ENCODE results near the gene NFATC4. TPM values are rescaled to one million over a fixed set of nuclear protein-coding genes. Genes with fewer than 3 reads are reported as not detected.

Gene NFATC4
- total RNA-seq, 4 donors from 2014 or later, result 10.8 to 25.3 (median 12.2) TPM

GRCh38 chr14:24408764-24409163 is 40.8 kb downstream of the NFATC4 start:
- TF ChIP-seq POLR2A (IDR thresholded peaks at IDR 0.05) (no peak), EP300 (IDR thresholded peaks at IDR 0.05) (no peak), POLR2AphosphoS5 (IDR thresholded peaks at IDR 0.05) (no peak), CTCF (IDR thresholded peaks at IDR 0.05) (no peak)
- peaks cover 6% of the 10 kb centered on the region for H3K4me1 ChIP-seq
- no peak overlapping the region for H3K4me3 ChIP-seq
- H3K36me3 ChIP-seq, result peaks cover 48% of the 10 kb centered on the region
- 64% methylated on average over 3 of the region's 3 CpGs for WGBS
- H3K9me3 ChIP-seq, result no peaks in the 10 kb centered on the region
- no peaks in the 10 kb centered on the region for H3K27me3 ChIP-seq
- no peak overlapping the region for H3K27ac ChIP-seq
- no peak for DNase-seq (ENCODE audit: low spot score in 2 of 2)

- Histone ChIP-seq H3K4me1 (peaks cover 4% of the 10 kb centered on the region), H3K9me3 (no peaks in the 10 kb centered on the region), H3K36me3 (peaks cover 52% of the 10 kb centered on the region), H3K27me3 (no peaks in the 10 kb centered on the region), H3K27ac (no peak overlapping the region), H3K4me3 (no peak overlapping the region)
- WGBS, result 71% methylated on average over 5 of the region's 6 CpGs
- TF ChIP-seq EP300 (IDR thresholded peaks at IDR 0.05) (no peak), POLR2AphosphoS5 (IDR thresholded peaks at IDR 0.05) (no peak), CTCF (IDR thresholded peaks at IDR 0.05) (no peak), POLR2A (IDR thresholded peaks at IDR 0.05) (no peak)
- no peak for DNase-seq (ENCODE audit: low spot score in 2 of 2)
These were observed 41.2 kb downstream of the NFATC4 start for GRCh38 chr14:24409192-24409591.

GRCh38 chr14:24409956-24410355 is 42.0 kb downstream of the NFATC4 start:
- H3K36me3 ChIP-seq, result peaks cover 60% of the 10 kb centered on the region
- 91% methylated on average over 8 of the region's 10 CpGs for WGBS

GRCh38 chr14:24411443-24412389 is 43.7 kb downstream of the NFATC4 start:
- DNase-seq (ENCODE audit: low spot score in 2 of 2), result no peak

More at GRCh38 chr14:24409956-24410355, 42.0 kb downstream of the NFATC4 start:
- H3K27me3 ChIP-seq, result no peaks in the 10 kb centered on the region
- H3K4me1 ChIP-seq, result peaks cover 4% of the 10 kb centered on the region
- DNase-seq (ENCODE audit: low spot score in 2 of 2), result no peak
- TF ChIP-seq CTCF (IDR thresholded peaks at IDR 0.05) (no peak), POLR2A (IDR thresholded peaks at IDR 0.05) (no peak), POLR2AphosphoS5 (IDR thresholded peaks at IDR 0.05) (no peak), EP300 (IDR thresholded peaks at IDR 0.05) (no peak)
- no peaks in the 10 kb centered on the region for H3K9me3 ChIP-seq
- H3K4me3 ChIP-seq, result no peak overlapping the region
- H3K27ac ChIP-seq, result no peak overlapping the region

More at GRCh38 chr14:24411443-24412389, 43.7 kb downstream of the NFATC4 start:
- TF ChIP-seq EP300 (IDR thresholded peaks at IDR 0.05) (no peak), CTCF (IDR thresholded peaks at IDR 0.05) (peak; percentile 50 to 73)
- WGBS, result 69% methylated on average over 14 of the region's 16 CpGs
- no peaks in the 10 kb centered on the region for H3K27me3 ChIP-seq
- H3K27ac ChIP-seq, result no peak overlapping the region
- peaks cover 69% of the 10 kb centered on the region for H3K36me3 ChIP-seq
- H3K9me3 ChIP-seq, result no peaks in the 10 kb centered on the region
- no peak overlapping the region for H3K4me3 ChIP-seq
- peaks cover 4% of the 10 kb centered on the region for H3K4me1 ChIP-seq
